HL-60 (cell line): Measurements from ENCODE around the gene YJU2.

Experiments
- CTCF ChIP-seq: IDR thresholded peaks from one replicate; pipeline ENCODE4 v1.5.1; 2011; ENCODE audit warnings: low read length, control low read depth, inconsistent platforms; ENCODE audit not compliant: insufficient read depth
- GABPA ChIP-seq: IDR thresholded peaks from 2 replicates; pipeline ENCODE4 v1.6.1; 2012; ENCODE audit warnings: low read depth
- POLR2AphosphoS5 ChIP-seq: IDR thresholded peaks from 2 replicates; pipeline ENCODE4 v1.6.1; 2012; ENCODE audit warnings: low read depth
- TF ChIP-seq, protein P1 (sequence below): IDR thresholded peaks from 2 replicates; pipeline ENCODE4 v1.6.1; 2012; ENCODE audit warnings: low read depth; ENCODE audit not compliant: insufficient replicate concordance

- TF ChIP-seq CTCF = no peak
- no peak for TF ChIP-seq POLR2AphosphoS5
- TF ChIP-seq, protein P1, sequence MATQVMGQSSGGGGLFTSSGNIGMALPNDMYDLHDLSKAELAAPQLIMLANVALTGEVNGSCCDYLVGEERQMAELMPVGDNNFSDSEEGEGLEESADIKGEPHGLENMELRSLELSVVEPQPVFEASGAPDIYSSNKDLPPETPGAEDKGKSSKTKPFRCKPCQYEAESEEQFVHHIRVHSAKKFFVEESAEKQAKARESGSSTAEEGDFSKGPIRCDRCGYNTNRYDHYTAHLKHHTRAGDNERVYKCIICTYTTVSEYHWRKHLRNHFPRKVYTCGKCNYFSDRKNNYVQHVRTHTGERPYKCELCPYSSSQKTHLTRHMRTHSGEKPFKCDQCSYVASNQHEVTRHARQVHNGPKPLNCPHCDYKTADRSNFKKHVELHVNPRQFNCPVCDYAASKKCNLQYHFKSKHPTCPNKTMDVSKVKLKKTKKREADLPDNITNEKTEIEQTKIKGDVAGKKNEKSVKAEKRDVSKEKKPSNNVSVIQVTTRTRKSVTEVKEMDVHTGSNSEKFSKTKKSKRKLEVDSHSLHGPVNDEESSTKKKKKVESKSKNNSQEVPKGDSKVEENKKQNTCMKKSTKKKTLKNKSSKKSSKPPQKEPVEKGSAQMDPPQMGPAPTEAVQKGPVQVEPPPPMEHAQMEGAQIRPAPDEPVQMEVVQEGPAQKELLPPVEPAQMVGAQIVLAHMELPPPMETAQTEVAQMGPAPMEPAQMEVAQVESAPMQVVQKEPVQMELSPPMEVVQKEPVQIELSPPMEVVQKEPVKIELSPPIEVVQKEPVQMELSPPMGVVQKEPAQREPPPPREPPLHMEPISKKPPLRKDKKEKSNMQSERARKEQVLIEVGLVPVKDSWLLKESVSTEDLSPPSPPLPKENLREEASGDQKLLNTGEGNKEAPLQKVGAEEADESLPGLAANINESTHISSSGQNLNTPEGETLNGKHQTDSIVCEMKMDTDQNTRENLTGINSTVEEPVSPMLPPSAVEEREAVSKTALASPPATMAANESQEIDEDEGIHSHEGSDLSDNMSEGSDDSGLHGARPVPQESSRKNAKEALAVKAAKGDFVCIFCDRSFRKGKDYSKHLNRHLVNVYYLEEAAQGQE = no peak
- no peak for TF ChIP-seq GABPA
These were observed 58.8 kb downstream of the YJU2 start for GRCh38 chr19:4305659-4306058.
